GM19238 (cell line): ENCODE measurements around the gene CNTNAP3B.
"Not testable (repeated sequence)": the region's sequence is repeated elsewhere in the genome, so short reads cannot be mapped to it uniquely, and the experiment has no call there.

Experiments used
- DNase-seq: peaks from one replicate; pipeline ENCODE4 v3.0.0; 2011; ENCODE audit warnings: low spot score; ENCODE audit not compliant: insufficient read length

The CNTNAP3B gene

GRCh38 chr9:41977965-41978600 lies 151.1 kb downstream of the CNTNAP3B start:
- not testable (repeated sequence) for DNase-seq

GRCh38 chr9:41974906-41975305 lies 154.3 kb downstream of the CNTNAP3B start:
- DNase-seq: not testable (repeated sequence)

GRCh38 chr9:41953007-41953406 lies 176.2 kb downstream of the CNTNAP3B start:
- not testable (repeated sequence) for DNase-seq

DNA sequence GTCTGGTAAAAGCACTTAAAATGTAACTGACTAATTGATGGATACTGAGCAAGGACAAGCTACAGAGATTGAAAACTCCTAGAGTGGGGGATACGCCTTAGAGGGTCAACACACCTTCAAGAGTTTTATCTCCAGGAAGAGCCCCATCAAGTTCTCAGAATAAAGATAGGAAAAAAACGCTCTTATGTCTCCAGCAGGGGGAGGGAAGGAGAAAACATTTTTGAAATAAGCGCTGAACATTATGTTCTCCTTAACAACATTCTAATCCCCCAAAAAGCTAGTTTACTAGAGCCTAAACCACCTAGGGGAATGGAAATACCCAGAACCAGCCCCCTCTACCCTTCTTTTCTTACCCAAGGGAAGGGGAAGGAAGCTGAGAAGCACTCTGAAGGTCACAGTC lies 187.5 kb downstream of the CNTNAP3B start:
- not testable (repeated sequence) for DNase-seq

DNA sequence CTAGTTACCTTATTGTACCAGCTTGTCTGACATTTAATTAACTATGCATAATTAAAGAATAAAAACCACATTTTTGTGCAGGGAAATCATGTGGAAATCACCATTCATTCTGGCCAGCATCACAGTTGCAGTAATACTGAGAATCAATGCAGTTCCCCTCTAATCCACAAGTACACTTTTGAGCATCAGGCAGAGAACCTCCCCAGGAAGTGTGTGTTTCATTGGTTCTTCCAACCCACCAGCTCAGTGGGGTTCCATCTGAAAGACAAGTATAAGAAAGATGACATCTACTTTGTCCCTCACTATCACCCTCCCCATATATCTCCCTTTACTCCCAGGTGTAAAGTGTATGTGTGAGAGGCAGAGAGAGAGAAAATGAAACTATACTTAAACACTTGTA lies 191.1 kb downstream of the CNTNAP3B start:
- not testable (repeated sequence) for DNase-seq

DNA sequence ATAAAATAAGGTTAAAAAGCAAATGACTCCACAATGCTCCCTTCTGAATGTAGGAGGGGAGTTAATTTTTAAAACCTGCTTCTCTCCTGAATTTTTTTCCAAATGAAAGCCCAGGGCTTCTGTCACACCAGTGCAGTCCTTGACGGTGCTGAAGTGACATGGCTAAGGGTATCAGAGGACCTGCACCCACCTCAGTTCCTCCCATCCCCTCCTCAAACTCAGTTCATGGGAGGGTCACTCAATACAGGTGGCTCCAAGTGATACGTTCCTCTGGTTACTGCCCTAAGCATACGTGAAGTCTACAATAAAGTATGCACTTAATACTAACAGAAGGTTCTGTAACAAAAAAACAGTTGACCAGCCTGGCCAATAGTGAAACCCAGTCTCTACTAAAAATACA lies 193.5 kb downstream of the CNTNAP3B start:
- DNase-seq: not testable (repeated sequence)

GRCh38 chr9:41929172-41929571 lies 200.1 kb downstream of the CNTNAP3B start:
- not testable (repeated sequence) for DNase-seq

DNA sequence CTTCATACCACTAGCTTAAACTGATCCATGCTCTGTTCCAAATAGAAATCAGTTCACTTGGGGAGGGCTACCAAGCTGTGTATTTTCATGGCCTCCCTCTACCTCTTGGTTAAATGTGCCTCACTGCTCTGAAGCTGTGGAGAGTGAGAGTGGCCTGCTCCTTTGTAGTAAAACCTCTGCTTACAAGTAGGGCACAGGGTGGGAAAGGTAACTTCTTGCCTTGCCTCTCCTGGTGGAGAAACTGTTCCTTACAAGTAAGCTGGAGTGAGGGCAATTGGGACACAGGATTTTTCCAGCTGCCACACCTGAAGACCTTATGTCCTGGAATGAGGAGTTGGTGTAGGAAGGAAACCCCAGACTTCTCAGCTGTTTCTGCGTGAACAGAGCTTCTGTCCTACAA lies 211.9 kb downstream of the CNTNAP3B start:
- not testable (repeated sequence) for DNase-seq

DNA sequence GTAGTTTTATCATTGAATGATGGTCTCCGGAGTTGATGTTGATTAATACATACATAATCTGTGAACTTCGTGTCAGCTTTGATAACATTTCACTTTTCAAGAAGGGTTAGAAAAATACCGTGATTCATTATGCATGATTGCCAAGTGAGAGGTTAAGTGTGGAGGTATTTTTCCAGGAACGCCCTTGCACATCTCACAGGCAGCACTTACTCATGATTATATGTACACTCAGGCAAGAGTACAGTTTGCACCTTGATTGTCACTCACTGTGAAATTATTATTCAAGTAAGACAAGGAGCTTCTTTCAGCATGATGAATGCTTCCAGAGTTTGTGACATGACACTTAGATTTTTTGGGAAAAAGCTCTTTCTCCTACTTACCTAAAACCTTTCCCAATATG lies 223.7 kb downstream of the CNTNAP3B start:
- not testable (repeated sequence) for DNase-seq

GRCh38 chr9:41902762-41903161 lies 226.5 kb downstream of the CNTNAP3B start:
- not testable (repeated sequence) for DNase-seq

GRCh38 chr9:41898720-41899343 lies 230.4 kb downstream of the CNTNAP3B start:
- not testable (repeated sequence) for DNase-seq

DNA sequence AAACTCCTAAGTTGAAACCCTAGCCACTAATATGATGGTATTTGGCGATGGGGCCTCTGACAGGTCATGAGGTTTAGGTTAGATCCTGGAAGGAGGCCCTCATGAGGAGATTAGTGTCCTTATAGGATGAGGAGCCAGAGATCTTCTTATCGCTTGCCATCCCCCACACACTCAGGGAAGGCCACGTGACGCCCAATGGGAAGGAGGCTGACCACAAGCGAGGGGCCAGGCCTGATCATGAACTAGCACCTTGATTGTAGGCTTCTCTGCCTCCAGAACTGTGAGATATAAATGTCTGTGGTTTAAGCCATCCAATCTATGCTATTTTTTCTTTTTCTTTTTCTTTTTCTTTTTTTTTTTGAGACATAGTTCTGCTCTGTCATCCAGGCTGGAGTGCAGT lies 254.7 kb downstream of the CNTNAP3B start:
- DNase-seq: not testable (repeated sequence)

DNA sequence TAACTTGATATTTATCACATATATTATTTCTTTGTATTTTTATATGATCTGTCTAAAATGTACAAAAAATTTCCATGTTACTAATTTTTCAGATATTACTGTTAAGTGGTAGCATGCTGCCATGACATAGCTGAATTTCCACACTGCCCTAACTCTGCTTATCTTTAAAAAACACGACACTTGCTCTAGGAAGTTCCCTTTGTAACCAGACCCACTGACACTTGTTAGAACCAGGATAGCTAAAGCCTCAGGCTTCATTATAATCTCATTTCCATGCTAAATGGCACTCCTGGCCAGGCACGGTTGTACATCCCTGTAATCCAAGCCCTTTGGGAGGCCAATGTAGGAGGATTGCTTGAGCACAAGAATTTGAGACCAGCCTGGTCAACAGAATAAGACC lies 273.8 kb downstream of the CNTNAP3B start:
- DNase-seq: not testable (repeated sequence)

GRCh38 chr9:41851848-41852740 lies 277.1 kb downstream of the CNTNAP3B start:
- not testable (repeated sequence) for DNase-seq

GRCh38 chr9:41847829-41848228 lies 281.4 kb downstream of the CNTNAP3B start:
- DNase-seq: not testable (repeated sequence)
